ENCODE measurements around the gene PRPF38A.

DNA sequence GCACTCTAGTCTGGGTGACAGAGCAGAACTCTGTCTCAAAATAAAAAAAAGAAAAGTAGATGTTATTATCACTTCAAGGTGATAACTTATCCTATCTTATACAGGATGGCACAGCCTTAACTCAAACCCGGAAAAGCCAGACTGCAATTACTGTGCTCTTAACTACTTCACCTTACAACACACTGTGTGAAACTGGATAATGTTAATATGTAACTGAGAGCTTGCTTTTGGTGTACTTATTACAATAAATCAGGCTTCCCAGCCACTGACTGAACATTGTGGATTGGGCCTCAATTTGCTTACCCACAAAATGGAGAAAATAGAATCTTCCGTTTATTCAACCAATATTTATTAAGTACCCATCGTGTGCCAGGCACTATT, 1.6 kb upstream of the PRPF38A start:
- TF ChIP-seq NFE2L2 (conservative IDR thresholded peaks at IDR 0.05; ENCODE audit: low read length): no peak
- no peak for TF ChIP-seq POLR2A (IDR thresholded peaks at IDR 0.05; ENCODE audit: low read length)
- TF ChIP-seq, protein P1, sequence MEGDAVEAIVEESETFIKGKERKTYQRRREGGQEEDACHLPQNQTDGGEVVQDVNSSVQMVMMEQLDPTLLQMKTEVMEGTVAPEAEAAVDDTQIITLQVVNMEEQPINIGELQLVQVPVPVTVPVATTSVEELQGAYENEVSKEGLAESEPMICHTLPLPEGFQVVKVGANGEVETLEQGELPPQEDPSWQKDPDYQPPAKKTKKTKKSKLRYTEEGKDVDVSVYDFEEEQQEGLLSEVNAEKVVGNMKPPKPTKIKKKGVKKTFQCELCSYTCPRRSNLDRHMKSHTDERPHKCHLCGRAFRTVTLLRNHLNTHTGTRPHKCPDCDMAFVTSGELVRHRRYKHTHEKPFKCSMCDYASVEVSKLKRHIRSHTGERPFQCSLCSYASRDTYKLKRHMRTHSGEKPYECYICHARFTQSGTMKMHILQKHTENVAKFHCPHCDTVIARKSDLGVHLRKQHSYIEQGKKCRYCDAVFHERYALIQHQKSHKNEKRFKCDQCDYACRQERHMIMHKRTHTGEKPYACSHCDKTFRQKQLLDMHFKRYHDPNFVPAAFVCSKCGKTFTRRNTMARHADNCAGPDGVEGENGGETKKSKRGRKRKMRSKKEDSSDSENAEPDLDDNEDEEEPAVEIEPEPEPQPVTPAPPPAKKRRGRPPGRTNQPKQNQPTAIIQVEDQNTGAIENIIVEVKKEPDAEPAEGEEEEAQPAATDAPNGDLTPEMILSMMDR (IDR thresholded peaks at IDR 0.05): no peak
- TF ChIP-seq, protein P2, sequence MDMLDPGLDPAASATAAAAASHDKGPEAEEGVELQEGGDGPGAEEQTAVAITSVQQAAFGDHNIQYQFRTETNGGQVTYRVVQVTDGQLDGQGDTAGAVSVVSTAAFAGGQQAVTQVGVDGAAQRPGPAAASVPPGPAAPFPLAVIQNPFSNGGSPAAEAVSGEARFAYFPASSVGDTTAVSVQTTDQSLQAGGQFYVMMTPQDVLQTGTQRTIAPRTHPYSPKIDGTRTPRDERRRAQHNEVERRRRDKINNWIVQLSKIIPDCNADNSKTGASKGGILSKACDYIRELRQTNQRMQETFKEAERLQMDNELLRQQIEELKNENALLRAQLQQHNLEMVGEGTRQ (IDR thresholded peaks at IDR 0.05): no peak
